ENCODE results near the gene PHC2.
"Not testable (repeated sequence)": the region's sequence is repeated elsewhere in the genome, so short reads cannot be mapped to it uniquely, and the experiment has no call there.

PHC2 gene

DNA sequence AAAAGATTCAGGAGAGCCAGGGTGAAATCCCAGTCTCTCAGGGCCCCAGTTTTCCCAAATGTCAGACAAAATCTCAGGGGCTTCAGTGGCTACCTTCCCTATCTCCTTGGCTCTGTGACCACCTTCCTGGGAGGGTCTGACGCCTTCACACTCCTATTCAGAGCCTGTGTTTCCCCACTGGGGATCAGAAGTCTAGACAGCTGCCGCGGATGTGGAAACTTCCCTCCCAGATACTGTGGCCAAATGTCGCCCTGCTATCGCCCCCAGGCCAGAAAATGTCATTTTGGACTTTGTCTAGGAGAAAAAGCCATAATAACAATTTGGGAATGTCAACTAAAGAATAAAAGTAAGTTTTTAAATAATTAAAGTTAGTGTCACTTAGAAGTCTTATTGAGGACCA, 125.9 kb downstream of the PHC2 start:
- DNase-seq, result no peak

DNA sequence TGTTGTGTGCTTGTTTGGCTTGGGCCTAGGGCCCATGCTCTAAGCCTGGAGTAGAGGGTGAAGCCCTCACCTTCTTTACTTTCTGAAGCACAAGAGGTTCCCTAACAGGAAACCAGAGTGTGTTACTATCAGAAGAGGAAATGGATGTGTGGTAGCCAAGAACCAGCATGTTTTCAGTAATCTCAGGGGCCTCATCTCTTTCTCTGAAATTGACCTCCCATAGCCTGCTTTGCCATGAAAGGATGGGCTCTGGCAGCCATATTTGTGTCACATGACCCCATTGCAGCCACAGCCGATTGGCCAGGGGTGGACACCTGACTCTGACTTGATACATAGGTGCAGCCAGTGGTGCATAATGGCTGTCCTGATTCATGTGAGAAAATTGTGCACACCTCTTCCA, 128.6 kb downstream of the PHC2 start:
- DNase-seq, result no peak

DNA sequence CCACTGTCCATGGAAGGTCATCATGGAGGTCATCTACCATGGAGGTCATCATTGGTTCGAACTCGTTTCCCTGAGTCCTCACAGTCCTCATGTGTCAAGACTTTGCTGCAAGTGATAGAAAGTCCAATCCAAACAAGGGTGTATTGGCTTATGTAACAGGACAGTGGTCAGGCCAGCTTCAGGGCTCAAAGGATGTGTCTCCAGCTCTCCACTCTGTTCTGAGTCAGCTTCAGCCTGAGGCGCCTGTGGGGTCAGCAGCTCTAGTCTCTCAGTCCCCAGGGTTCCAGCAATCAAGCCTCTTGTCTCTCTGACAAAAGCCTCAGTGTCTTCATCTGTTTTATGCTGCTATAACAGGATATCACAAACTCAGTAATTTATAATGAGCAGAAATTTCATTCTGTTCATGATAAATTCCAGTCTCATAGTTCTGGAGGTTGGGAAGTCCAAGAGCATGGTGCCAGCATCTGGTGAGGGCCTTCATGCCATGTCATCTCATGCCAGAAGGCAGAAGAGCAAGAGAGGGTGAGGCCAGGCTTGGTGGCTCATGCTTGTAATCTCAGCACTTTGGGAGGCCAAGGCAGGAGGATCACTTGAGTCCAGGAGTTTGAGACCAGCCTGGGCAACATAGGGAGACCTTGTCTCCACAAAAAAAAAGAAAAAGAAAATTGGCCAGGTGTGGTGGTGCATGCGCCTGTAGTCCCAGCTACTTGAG, 129.5 kb downstream of the PHC2 start:
- no peak for DNase-seq

DNA sequence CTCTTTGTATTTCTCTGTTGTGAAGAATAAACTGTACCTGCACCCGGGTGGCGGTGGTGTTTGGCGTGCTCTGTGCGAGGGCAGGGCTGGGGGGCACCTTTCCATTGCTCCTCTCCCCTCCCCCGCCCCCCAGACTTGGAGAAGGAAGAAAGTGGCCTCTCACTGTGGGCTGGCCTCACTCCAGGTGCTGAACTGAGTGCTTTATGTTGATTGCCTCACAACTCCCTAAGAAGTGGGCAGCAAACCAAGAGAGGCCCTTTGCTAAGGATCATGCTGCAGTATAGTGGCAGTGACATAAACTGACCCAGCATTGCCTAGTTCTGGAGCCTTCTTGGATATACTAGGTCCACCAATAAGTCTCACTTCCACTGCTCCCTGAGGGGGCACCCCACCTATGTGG, 130.2 kb downstream of the PHC2 start:
- no peak for DNase-seq

DNA sequence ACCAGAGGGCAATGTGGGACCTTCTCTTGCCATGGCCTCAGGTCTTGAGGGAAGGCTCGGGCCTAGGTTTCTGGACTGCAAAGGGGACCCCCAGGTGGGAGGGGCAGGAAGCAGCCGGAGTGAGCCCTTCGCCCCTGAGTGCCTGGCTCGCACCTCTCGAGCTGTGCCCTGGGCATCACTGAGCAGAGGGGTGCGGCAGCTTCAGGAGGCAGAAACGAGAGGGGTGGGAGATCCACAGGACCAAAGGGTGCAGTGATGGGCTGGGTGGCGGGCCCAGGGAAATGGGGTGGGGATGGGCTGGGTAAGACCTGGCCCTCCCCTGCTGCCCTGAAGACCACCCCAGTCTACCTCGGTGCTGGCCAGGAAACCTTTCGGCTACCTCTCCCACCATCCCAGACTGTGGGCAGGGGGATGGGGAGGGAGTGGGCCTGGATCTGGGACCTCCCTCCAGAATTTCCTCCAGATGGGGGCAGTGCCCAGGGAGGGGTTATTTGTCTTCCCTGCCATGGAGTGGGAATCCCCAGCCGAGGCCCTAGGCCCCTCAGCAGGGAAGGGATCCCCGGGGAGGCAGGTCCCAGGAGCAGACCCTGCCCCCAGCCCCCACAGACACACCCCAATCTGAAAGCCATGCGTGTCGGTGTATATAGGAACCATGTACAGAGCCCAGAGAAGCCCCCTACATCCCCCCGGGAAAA, 131.3 kb downstream of the PHC2 start:
- DNase-seq, result no peak

DNA sequence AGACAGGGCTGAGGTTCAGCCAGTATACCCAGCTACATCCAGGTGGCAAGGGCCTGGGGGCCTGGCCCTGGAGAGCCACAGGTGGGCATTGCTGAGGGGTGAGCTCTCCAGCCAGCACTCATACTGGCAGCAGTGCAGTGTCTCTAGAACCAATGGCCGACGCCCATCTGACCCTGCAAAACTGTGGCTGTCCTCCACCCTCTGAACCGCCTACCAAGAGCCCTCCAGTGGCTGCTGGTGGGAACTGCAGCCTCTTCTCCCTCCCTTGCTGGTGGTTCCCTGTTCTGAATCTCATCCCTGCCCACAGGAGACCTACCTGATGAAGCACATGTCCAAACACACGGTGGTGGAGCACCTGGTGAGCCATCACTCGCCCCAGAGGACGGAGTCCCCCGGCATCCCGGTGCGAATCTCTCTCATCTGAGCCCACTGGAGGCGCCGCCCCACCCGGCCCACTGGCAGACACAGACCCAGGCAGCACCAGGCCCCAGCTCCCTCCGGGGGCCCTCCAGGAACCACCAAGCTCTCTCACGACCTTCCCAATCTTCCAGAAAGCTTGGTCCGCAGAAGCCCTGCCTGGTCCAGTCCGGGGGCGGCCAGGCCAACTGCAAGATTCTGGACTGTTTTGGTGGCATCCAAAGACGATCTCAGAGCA, 132.1 kb downstream of the PHC2 start:
- peak; percentile 82 for DNase-seq

DNA sequence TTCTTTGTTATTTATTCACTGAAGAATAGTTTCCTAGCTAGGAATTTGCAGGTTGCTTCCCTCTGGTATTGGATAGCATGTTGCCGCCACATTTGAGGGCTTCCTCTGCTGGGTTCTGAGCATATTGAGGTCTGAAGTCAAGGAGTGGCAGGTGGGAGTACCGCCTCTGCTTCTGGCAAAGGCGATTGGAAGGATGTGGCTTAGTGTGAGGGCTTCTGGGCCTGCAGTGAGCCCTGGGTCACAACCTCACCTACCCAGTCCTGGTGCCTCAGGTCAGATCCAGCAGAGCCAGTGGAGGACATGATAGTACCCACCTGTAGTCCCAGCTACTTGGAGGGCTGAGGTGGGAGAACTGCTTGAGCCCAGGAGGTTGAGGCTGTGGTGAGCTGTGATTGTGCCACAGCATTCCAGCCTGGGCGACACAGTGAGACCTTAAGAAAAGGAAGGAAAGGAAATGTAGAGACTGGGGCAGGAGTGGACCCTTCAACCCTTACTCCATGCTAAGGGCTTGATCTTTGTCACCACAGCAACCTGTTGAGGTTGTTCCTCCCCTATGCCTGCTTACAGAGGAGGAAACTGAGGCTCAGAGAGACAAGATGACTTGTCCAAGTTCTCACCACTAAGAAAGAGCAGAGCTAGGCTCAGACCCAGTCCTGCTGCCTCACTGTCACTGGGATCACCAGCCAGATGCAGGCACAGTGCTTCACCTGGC, 132.8 kb downstream of the PHC2 start:
- DNase-seq, result no peak

DNA sequence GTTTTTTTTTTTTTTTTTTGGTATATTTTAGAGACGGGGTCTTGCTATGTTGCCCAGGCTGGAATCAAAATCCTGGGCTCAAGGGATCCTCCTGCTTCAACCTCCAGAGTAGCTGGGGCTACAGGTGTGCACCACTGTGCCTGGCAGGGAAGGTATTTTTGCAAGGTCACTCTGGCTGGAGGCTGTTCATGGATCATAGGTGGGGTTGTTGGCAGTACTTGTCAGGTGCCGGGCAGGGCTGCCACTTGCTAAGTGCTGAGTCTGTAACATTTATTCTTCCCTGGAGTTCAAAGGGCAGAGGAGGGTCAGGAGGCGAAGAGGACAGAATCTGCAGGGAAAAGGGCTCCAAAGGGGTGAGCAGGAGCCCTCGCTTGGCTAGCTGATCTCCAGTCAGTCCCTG, 134.1 kb downstream of the PHC2 start:
- no peak for DNase-seq

DNA sequence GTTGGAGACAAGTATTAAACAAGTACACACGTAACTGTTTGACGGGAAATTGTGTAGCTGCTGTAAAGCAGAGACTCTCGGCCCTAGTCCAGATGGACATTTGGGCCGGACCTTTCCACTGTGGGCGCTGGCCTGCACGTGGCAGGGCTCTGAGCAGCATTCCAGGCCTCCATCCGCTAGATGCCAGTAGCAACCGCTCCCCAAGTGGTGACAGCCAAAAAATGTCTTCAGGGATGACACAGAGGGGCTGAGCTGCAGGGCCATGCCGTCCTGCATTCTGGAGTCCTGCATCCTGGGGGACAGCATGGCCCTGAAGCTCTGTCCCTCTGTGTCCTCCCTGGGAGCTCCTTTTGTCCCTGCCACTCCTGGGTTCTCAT, 134.8 kb downstream of the PHC2 start:
- DNase-seq, result no peak

DNA sequence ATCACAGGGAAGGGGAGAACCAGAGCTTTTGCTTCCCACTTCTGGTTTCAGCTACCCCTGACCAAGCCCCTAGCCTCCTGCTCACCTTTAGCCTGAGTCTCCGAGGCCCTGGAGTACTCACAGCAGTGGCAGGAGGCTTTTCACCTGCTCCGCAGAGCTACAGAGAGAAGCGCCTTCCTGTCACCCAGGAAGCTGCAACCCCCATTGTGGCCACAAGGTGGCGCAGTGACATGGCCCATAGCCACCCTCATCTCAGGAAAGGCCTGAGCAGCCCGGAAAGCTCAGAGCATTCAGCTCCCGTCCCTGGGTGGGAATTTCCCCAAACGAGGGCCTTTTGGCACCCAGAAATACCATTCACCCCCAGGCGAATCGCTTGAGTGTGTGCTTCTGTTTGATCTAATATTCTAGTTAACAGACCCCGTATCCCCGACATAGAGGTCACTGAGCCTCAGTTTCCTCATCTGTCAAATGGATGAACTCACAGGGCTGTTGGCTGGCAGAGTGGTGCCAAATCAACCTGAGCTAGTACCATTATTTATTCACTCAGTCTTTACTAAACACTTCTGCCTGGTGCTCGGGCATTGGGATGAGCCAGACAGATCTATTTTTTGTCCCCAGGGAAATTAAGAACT, 135.3 kb downstream of the PHC2 start:
- peak; percentile 98 for DNase-seq

DNA sequence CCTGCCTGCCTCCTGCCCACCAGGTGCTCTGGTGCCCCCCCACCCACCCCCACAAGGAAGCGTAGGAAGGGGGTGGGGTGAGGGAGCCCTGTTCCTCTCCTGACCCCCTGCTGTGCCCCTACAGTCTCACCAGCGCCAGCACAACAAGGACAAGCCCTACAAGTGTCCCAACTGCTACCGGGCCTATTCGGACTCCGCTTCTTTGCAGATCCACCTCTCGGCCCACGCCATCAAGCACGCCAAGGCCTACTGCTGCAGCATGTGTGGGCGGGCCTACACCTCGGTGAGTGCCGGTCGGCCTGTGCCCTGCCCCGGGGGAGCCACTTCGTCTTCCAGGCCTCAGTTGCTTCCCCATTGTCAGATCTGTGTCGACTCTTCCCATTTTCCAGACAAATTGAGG, 135.9 kb downstream of the PHC2 start:
- no peak for DNase-seq

DNA sequence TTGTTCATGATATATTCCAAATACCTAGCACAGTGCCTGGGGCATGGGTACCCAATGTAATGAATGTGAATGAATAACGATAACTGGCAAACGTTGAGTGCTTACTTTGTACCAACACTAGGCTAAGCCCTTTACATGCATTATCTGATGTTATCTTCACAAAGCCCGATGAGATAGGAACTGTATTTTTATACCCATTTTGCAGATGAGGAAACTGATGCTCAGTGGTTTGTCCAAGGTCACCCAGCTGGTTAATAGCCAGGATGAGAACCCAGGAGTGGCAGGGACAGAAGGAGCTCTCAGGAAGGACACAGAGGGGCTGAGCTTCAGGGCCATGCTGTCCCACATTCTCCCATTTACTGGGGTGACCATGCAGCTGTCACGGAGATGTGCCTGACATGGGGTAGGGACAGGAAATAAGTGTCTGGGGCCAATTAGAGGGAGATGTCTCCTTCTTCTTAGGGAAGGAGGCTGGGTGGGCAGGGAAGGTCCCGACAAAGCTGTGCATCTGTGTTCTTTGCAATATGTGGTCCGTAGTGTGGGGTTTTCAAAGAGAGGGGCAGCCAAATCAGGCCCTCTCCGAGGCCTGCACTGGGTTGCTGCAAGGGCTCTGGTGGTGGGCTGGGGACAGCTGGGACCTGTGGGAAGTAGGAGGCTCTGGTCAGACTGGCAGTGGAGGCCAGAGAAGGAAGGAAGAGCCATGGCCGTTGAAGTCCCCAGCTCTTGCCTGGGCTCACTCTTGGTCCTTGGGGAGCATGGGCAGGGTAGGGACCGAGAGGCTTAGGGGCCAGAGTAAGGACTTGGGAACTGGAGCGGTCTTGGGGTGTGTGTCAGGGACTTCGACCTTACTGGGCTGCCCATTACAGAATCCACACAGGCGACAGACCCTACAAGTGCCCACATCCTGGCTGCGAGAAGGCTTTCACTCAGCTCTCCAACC, 136.6 kb downstream of the PHC2 start:
- no peak for DNase-seq

DNA sequence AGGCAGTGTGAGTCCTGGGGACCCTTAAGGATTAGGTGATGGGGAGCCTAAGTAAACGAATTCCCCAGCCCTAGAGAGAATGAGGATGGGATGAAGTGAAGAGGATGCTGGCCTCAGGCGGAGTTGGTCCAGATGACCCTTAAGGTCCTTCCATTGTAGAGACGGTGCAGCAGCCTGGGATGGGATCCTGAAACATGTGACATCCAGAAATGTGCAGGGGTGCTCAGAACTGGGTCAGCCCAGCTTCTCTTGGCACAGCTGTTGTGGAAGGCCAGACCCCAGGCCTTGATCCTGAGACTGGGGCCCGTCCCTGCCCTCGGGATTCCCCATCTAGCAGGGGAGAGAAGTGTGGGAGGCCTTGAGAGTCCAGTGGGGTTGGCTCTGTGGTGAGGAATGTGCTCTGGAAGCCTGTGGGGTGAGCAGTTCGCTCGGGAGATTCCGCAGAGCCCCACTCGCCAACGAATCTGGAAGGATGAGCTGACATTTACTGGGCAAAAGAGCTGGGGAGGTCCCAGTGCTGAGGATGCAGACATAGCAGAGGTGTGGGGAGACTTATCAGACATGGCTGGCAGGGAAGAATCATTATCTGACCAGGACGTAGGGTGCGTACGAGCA, 138.1 kb downstream of the PHC2 start:
- no peak for DNase-seq

DNA sequence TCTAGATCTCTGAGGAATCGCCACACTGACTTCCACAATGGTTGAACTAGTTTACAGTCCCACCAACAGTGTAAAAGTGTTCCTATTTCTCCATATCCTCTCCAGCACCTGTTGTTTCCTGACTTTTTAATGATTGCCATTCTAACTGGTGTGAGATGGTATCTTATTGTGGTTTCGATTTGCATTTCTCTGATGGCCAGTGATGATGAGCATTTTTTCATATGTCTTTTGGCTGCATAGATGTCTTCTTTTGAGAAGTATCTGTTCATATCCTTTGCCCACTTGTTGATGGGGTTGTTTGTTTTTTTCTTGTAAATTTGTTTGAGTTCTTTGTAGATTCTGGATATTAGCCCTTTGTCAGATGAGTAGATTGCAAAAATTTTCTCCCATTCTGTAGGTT, 140.3 kb downstream of the PHC2 start:
- DNase-seq, result not testable (repeated sequence)

DNA sequence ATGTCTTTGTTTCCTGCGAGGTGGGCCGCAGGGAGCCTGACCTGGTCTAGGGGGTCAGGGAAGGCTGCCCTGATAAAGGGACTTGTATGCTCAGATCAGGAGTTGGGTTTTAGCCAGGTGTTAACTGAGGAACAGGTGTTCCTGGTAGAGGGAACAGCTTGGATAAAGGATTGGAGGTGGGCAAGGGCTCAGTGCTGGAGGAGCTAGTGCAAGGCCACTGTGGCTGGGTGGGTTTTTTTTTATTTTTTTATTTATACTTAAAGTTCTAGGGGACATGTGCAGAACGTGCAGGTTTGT, 141.1 kb downstream of the PHC2 start:
- DNase-seq, result no peak

DNA sequence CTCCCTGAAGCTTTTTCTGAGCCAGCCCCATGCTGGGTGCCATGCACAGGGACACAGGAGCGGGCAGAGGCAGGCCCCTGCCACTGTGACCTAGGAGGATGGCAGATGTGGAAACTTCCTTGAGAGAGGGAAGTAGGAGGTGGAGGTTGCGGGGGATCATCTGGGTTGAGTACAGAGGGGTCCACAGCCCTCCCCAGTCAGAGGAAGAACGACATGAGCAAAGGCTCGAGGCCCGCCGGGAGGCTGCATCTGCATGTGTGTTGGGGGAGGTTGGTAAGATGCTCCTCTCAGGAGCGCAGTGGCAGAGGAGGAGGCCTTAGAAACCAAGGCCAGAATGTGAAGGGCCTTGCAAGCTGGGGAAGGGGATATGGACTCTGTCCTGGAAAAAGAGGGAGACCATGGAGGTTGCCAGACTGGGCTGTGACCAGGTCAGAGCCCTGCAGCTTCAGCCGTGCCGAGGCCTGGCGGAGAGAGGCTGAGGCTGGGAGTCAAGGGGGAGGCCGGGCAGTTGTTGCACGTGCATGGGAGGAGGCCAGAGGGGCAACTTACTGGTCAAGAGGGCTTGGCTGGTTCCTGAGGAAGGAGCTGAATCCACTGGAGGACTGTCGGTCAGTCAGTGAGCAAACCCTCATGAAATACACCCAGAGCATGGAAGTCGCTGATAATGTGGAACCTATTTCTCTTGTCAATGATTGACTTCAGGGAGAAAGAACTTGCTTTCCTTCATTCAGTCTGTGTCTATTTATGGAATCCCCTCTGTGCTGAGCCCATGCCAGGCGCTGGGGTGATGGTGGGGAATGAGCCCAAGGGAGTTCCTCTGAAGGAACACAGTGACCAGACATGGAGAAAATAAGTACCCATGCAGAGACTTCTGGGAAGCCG, 141.7 kb downstream of the PHC2 start:
- DNase-seq, result no peak

DNA sequence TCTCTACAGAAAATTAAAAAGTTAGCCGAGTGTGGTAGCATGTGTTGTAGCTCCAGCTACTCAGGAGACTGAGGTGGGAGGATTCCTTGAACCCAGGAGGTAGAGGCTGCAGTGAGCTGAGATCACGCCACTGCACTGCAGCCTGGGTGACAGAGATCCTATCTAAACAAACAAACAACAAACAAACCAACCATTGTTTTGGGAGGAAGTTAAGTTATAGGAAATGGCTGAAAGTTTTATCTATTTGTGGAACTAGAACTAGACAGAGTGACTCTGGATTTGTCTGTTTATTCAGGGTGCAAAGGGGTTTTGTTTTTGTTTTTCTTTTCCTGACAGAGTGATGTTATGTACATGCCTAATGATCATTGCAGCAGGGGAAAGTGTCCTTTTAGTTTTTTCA, 143.6 kb downstream of the PHC2 start:
- no peak for DNase-seq

DNA sequence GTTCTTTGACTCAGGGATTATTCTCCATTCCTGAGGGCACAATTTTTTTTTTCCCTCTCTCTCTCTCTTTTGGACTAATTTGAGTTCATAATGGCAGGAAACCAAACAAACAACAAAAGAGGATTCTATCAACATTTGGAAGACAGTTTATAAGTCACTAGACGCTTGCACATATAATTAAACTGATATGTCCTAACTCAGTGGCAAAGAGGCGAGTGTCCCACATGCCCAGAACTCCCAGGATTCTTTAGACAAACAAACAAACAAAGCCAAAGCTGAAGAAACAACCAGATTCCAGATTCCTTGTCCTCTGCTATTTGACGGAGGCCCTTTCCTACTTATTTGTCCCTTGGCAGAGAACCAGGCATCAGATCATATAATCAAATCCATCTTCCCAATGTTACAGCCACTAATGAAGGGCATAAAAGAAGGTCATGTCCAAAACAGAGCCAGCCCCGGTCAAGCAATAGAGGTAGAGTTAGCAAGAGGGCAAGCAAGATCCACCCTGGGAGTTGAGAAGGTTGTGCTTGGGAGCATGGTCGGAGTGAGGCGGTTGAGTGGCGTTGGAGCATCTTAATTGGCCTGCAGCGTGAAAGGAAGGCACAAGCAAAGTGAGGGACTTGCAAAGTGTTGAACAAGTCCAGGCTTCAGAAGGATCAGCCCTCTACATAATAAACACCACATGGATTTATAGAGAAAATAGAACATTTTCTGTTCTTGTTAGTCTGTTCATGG, 144.3 kb downstream of the PHC2 start:
- DNase-seq, result no peak

DNA sequence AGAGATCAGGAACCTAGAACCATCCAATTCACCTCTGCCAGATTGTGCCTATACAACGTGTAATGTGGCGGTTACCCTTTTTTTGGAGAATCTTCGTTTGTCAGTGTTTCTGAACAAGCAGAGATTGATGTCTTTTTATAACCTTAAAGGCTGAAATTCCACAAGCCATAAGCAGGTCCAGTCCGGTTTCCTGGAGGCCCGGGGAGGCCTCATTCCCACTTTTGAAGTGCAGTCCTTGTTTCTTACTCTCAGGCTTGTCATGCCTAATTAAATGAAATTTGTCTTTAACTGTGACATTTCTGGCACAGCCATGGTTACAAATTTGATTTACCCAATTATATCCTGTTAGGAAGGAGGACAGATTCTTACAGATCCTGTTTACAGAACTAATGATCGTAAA, 146.8 kb downstream of the PHC2 start:
- no peak for DNase-seq

DNA sequence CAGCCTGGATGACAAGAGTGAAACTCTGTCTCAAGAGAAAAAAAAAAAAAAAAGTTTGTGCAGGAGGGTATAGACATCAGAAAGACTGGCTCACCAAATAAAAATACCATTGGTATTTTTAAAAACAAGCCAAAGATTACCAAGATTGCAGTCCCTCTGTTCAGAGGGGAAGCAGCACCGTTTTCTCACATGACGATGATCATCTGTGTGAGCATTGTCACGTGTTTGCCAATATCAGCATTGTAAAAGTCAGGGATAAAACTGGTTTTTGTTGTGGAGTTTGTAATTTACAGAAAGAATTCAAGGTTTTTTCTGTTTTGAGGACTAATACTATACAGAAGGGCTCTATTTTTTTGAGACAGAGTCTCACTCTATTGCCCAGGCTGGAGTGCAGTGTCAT, 148.1 kb downstream of the PHC2 start:
- no peak for DNase-seq

All from activated CD8-positive, alpha-beta memory T cell treated with anti-CD3 and anti-CD28 coated beads for 24 hours (primary cell).